CD4-positive, alpha-beta T cell (primary cell): Measurements from ENCODE around the gene MEIS1. TPM values are rescaled to one million over a fixed set of nuclear protein-coding genes. Genes with fewer than 3 reads are reported as not detected.

Experiments used
- ATAC-seq: fragments of 200-7000 bp; cut with Tn5 transposase; one replicate; pipeline ENCODE4 v1.10.0; 2022; ENCODE audit warnings: mild to moderate bottlenecking; ENCODE audit not compliant: poor library complexity
- CTCF ChIA-PET: fragments of 350-600 bp; sonication (Branson Sonifier 250); formaldehyde crosslinking; loops from one replicate; lab custom pipeline; 2021; ENCODE audit warnings: antibody characterized with exemption, inconsistent platforms; lab: Charles Lee
- POLR2A ChIA-PET: fragments of 350-600 bp; sonication (Branson Sonifier 250); formaldehyde crosslinking; loops from one replicate; lab custom pipeline; 2021; ENCODE audit warnings: antibody characterized with exemption, inconsistent platforms; lab: Charles Lee
- DNase-seq, 14 experiments: peaks; one replicate each; pipeline ENCODE4 v3.0.0-alpha.2; 2013 to 2020; ENCODE audit warnings: mixed read lengths in 2 of 14
- H3K27ac ChIP-seq, 2 donors: one replicate each; pipeline versions ENCODE4 v1.5.1 to v1.7.0; 2013; ENCODE audit warnings: low read length in 2 of 2, low read depth in 1 of 2, mild to moderate bottlenecking in 1 of 2
- H3K27me3 ChIP-seq, 2 experiments: 1 replicate in 1 of 2; 2 replicates in 1 of 2; pipeline versions ENCODE4 v1.6.1 to v1.7.0; 2013; ENCODE audit warnings: low read length in 2 of 2, control low read depth in 1 of 2, mild to moderate bottlenecking in 1 of 2, moderate library complexity in 1 of 2; ENCODE audit not compliant: insufficient read depth in 2 of 2, control insufficient read depth in 1 of 2
- H3K36me3 ChIP-seq: one replicate; pipeline ENCODE4 v1.6.1; 2013; ENCODE audit warnings: low read length, control low read depth; ENCODE audit not compliant: insufficient read depth
- H3K4me1 ChIP-seq: one replicate; pipeline ENCODE4 v1.6.1; 2013; ENCODE audit warnings: low read length, control low read depth; ENCODE audit not compliant: insufficient read depth
- H3K4me3 ChIP-seq: one replicate; pipeline ENCODE4 v1.5.1; 2013; ENCODE audit warnings: mild to moderate bottlenecking, low read length, moderate library complexity
- H3K9me3 ChIP-seq, 2 experiments: 1 replicate in 1 of 2; 2 replicates in 1 of 2; pipeline versions ENCODE4 v1.6.1 to v1.7.0; 2013; ENCODE audit warnings: low read length in 2 of 2, mild to moderate bottlenecking in 2 of 2, control low read depth in 1 of 2, moderate library complexity in 1 of 2; ENCODE audit not compliant: control insufficient read depth in 1 of 2, insufficient read depth in 1 of 2
- H3K27ac Mint-ChIP-seq: one replicate; pipeline ENCODE4 v1.8.0; 2020; ENCODE audit warnings: mixed read lengths
- H3K27me3 Mint-ChIP-seq: one replicate; pipeline ENCODE4 v1.8.0; 2021; ENCODE audit warnings: mixed read lengths
- H3K36me3 Mint-ChIP-seq: one replicate; pipeline ENCODE4 v1.8.0; 2021; ENCODE audit warnings: low read depth, mixed read lengths
- H3K4me1 Mint-ChIP-seq: one replicate; pipeline ENCODE4 v1.8.0; 2021; ENCODE audit warnings: low read depth, mixed read lengths
- H3K4me3 Mint-ChIP-seq: one replicate; pipeline ENCODE4 v1.8.0; 2020; ENCODE audit warnings: mild to moderate bottlenecking, mixed read lengths
- H3K9me3 Mint-ChIP-seq: one replicate; pipeline ENCODE4 v1.8.0; 2020; ENCODE audit warnings: mixed read lengths
- intact Hi-C, 2 experiments: fragments of 100-400 bp; cut with DNase I in 1 of 2; cut with micrococcal nuclease in 1 of 2; formaldehyde crosslinking; loops; one replicate each; pipeline versions ENCODE4 v1.15.1 to v1.9.0; 2023 to 2025; cut with DNase I, micrococcal nuclease
- total RNA-seq, 174 experiments: library from RNA in 2 of 174; stranded (reverse) in 2 of 174; gene quantifications; one replicate each; pipeline ENCODE4 v1.2.3 and lab custom pipeline; 2021 to 2026
- TF ChIP-seq, protein P1 (sequence below): fragments of 200-600 bp; IDR thresholded peaks from one replicate; pipeline ENCODE4 v1.8.0; 2022; ENCODE audit warnings: antibody characterized with exemption, mild to moderate bottlenecking

Gene MEIS1
- total RNA-seq, 2 experiments from 2014 or later = not detected

GRCh38 chr2:66521291-66521922 lies 86.5 kb downstream of the MEIS1 start:
- intact Hi-C loops = no loop called here
- TF ChIP-seq, protein P1, sequence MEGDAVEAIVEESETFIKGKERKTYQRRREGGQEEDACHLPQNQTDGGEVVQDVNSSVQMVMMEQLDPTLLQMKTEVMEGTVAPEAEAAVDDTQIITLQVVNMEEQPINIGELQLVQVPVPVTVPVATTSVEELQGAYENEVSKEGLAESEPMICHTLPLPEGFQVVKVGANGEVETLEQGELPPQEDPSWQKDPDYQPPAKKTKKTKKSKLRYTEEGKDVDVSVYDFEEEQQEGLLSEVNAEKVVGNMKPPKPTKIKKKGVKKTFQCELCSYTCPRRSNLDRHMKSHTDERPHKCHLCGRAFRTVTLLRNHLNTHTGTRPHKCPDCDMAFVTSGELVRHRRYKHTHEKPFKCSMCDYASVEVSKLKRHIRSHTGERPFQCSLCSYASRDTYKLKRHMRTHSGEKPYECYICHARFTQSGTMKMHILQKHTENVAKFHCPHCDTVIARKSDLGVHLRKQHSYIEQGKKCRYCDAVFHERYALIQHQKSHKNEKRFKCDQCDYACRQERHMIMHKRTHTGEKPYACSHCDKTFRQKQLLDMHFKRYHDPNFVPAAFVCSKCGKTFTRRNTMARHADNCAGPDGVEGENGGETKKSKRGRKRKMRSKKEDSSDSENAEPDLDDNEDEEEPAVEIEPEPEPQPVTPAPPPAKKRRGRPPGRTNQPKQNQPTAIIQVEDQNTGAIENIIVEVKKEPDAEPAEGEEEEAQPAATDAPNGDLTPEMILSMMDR = no peak
- Histone ChIP-seq H3K4me3 (no peak overlapping the region), H3K9me3 (no peaks in the 10 kb centered on the region), H3K36me3 (no peaks in the 10 kb centered on the region), H3K4me1 (no peaks in the 10 kb centered on the region), H3K27me3 (no peaks in the 10 kb centered on the region), H3K27ac (no peak overlapping the region)
- ChIA-PET POLR2A (no interaction called here), CTCF (no interaction called here)
- H3K36me3 Mint-ChIP-seq = no peaks in the 10 kb centered on the region
- peaks cover 6% of the 10 kb centered on the region for H3K27me3 Mint-ChIP-seq
- H3K4me1 Mint-ChIP-seq = no peaks in the 10 kb centered on the region
- no peak overlapping the region for H3K27ac Mint-ChIP-seq
- no peak overlapping the region for H3K4me3 Mint-ChIP-seq
- ATAC-seq (no peak), DNase-seq (no peak)
- H3K9me3 Mint-ChIP-seq = no peaks in the 10 kb centered on the region

- POLR2A ChIA-PET = no interaction called here
- no peaks in the 10 kb centered on the region for H3K4me1 Mint-ChIP-seq
- H3K9me3 Mint-ChIP-seq = no peaks in the 10 kb centered on the region
- H3K4me1 ChIP-seq = no peaks in the 10 kb centered on the region
- H3K27me3 ChIP-seq = no peaks in the 10 kb centered on the region
- TF ChIP-seq, protein P1 = no peak
- no peaks in the 10 kb centered on the region for H3K9me3 ChIP-seq
- ATAC-seq (no peak), DNase-seq (no peak)
- no peak overlapping the region for H3K27ac ChIP-seq
- CTCF ChIA-PET = no interaction called here
- no peaks in the 10 kb centered on the region for H3K36me3 Mint-ChIP-seq
- intact Hi-C loops = no loop called here
- no peak overlapping the region for H3K4me3 Mint-ChIP-seq
- no peak overlapping the region for H3K4me3 ChIP-seq
- H3K36me3 ChIP-seq = no peaks in the 10 kb centered on the region
- no peak overlapping the region for H3K27ac Mint-ChIP-seq
- peaks cover 6% of the 10 kb centered on the region for H3K27me3 Mint-ChIP-seq
Observed at GRCh38 chr2:66522611-66523376, 87.9 kb downstream of the MEIS1 start.

DNA sequence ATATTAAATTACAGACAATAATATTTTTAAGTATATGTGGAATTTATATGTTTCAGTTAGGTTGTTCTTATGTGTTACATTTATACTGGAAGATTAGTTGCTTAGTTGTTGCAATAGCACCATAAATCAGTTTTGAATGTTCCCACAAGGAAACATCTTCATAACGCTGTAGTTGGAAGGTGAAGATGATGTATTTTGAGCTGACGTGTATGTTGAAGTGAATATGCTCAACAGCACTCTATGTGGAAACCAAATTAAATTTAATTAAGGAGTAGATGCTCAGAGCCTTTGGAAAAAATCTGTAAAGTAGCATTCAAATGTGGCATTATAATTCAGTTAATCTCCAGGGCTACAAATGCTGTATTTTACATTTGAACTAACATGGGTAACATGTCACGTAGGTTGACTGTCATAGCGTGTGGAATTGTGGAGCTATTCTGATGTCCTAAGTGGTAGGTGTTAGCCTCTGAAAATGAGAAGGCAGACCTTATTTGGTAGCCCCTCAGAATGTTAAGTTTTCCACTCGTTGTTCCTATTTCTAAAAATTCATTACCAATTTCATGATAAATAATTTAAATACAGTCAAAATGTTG lies 88.5 kb downstream of the MEIS1 start:
- POLR2A ChIA-PET = no interaction called here
- H3K4me1 Mint-ChIP-seq = no peaks in the 10 kb centered on the region
- TF ChIP-seq, protein P1 = no peak
- Histone ChIP-seq H3K4me3 (no peak overlapping the region), H3K4me1 (no peaks in the 10 kb centered on the region), H3K9me3 (no peaks in the 10 kb centered on the region), H3K36me3 (no peaks in the 10 kb centered on the region), H3K27me3 (no peaks in the 10 kb centered on the region), H3K27ac (no peak overlapping the region)
- CTCF ChIA-PET = no interaction called here
- peaks cover 6% of the 10 kb centered on the region for H3K27me3 Mint-ChIP-seq
- H3K9me3 Mint-ChIP-seq = no peaks in the 10 kb centered on the region
- no peak overlapping the region for H3K27ac Mint-ChIP-seq
- ATAC-seq (no peak), DNase-seq (no peak)
- H3K36me3 Mint-ChIP-seq = no peaks in the 10 kb centered on the region
- no peak overlapping the region for H3K4me3 Mint-ChIP-seq
- intact Hi-C loops = no loop called here
